Transverse colon (tissue), 4 donors: ENCODE results near the gene BBS4.
"Not testable (repeated sequence)": the region's sequence is repeated elsewhere in the genome, so short reads cannot be mapped to it uniquely, and the experiment has no call there.

Experiments used
- POLR2A ChIP-seq: fragments of 450-650 bp; IDR thresholded peaks from one replicate; pipeline ENCODE4 v1.6.1; 2016; ENCODE audit warnings: antibody characterized with exemption, mild to moderate bottlenecking, moderate library complexity
- POLR2AphosphoS5 ChIP-seq, 3 donors: sonication (generic); formaldehyde crosslinking; IDR thresholded peaks; one replicate each; pipeline ENCODE4 v1.6.1; 2016; ENCODE audit warnings: antibody characterized with exemption in 3 of 3
- TF ChIP-seq, protein P1 (sequence below), 5 experiments: fragments of 200-600 bp in 3 of 5; fragments of 450-650 bp in 2 of 5; sonication (generic) in 3 of 5; IDR thresholded peaks; 1 replicate in 2 of 5; 2 replicates in 3 of 5; pipeline ENCODE4 v1.5.1; 2016 to 2017; ENCODE audit warnings: antibody characterized with exemption in 5 of 5, inconsistent platforms in 3 of 5, mild to moderate bottlenecking in 2 of 5, moderate library complexity in 1 of 5

DNA sequence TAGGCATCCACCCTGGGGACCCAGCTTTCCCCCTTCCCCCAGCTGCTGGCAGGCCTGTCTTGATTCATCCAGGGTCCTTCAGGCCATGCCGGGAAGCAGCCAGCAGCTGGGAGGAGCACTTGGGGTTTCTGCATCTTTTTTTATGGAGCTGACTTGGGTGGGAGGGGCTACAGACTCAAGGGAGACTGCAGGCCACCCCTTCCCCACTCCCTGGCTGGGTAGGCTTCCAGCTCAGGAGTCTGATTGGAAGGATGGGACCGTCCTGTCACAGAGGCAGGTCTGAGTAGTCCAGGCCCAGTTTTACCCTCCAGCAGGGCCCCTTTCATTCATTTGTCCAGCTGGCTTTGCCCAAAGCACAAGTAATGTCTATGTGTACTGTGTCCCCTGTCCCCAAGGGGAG, 43.7 kb upstream of the BBS4 start:
- not testable (repeated sequence) for TF ChIP-seq POLR2AphosphoS5 (IDR thresholded peaks at IDR 0.05); POLR2A
- TF ChIP-seq, protein P1, sequence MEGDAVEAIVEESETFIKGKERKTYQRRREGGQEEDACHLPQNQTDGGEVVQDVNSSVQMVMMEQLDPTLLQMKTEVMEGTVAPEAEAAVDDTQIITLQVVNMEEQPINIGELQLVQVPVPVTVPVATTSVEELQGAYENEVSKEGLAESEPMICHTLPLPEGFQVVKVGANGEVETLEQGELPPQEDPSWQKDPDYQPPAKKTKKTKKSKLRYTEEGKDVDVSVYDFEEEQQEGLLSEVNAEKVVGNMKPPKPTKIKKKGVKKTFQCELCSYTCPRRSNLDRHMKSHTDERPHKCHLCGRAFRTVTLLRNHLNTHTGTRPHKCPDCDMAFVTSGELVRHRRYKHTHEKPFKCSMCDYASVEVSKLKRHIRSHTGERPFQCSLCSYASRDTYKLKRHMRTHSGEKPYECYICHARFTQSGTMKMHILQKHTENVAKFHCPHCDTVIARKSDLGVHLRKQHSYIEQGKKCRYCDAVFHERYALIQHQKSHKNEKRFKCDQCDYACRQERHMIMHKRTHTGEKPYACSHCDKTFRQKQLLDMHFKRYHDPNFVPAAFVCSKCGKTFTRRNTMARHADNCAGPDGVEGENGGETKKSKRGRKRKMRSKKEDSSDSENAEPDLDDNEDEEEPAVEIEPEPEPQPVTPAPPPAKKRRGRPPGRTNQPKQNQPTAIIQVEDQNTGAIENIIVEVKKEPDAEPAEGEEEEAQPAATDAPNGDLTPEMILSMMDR (IDR thresholded peaks at IDR 0.05), result not testable (repeated sequence)
